ENCODE measurements around the gene ADTRP.

DNA sequence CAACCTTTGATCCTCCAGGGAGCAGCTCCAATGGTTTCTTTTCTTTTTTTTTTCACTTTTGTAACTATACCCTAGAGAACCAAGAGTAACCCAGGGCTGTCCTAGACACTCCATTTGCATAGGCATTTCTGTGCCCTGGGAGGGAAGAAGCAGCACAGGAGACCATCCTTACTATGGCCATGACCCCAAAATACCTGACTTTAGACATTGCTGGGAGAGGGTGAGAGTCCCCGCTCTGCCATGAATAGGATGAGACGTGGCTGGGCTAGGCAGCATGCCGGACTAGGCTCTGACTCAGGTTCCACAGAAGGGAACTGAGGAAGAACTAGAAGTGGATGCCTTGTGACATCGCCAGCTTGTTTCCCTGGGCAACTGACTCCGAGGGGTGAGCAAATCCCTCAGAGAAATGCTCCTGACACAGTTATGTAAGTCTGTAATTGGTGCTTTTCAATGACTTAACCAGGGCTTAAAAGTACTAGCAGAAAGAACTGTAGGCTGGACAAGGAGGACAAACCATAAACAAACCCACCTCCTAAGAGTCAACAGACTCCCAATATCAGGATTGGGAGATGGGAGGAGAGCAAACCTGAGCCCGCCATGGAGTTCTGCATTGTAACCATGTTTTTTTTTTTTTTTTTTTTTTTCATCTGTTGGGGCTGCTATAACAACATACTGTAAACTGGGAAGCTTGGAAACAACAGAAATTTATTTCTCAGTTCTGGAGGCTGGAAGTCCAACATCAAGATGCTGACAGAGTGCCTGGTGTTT, 910 bp upstream of the ADTRP start:
- TF ChIP-seq ZNF687 (IDR thresholded peaks at IDR 0.05) (no peak), CBFB (IDR thresholded peaks at IDR 0.05; ENCODE audit: low read depth) (no peak), SIX5 (IDR thresholded peaks at IDR 0.05; ENCODE audit: low read depth, low read length, severe bottlenecking) (no peak), MXI1 (IDR thresholded peaks at IDR 0.05; ENCODE audit: low read depth, low read length) (no peak), MYC (IDR thresholded peaks at IDR 0.05; ENCODE audit: insufficient read depth, insufficient read length, insufficient replicate concordance, low read length, severe bottlenecking) (no peak), EGR1 (IDR thresholded peaks at IDR 0.05; ENCODE audit: borderline replicate concordance in 1 of 2, low read depth in 2 of 2, low read length in 2 of 2) (no peak), POLR2A (IDR thresholded peaks at IDR 0.05; ENCODE audit: low read depth, low read length) (no peak), ATF3 (IDR thresholded peaks at IDR 0.05; ENCODE audit: borderline replicate concordance, extremely low read depth, low read depth, low read length) (no peak), CHD2 (IDR thresholded peaks at IDR 0.05; ENCODE audit: borderline replicate concordance, low read depth, low read length) (no peak), GATAD2B (conservative IDR thresholded peaks at IDR 0.05; ENCODE audit: low read depth) (no peak)
- TF ChIP-seq, protein P1, sequence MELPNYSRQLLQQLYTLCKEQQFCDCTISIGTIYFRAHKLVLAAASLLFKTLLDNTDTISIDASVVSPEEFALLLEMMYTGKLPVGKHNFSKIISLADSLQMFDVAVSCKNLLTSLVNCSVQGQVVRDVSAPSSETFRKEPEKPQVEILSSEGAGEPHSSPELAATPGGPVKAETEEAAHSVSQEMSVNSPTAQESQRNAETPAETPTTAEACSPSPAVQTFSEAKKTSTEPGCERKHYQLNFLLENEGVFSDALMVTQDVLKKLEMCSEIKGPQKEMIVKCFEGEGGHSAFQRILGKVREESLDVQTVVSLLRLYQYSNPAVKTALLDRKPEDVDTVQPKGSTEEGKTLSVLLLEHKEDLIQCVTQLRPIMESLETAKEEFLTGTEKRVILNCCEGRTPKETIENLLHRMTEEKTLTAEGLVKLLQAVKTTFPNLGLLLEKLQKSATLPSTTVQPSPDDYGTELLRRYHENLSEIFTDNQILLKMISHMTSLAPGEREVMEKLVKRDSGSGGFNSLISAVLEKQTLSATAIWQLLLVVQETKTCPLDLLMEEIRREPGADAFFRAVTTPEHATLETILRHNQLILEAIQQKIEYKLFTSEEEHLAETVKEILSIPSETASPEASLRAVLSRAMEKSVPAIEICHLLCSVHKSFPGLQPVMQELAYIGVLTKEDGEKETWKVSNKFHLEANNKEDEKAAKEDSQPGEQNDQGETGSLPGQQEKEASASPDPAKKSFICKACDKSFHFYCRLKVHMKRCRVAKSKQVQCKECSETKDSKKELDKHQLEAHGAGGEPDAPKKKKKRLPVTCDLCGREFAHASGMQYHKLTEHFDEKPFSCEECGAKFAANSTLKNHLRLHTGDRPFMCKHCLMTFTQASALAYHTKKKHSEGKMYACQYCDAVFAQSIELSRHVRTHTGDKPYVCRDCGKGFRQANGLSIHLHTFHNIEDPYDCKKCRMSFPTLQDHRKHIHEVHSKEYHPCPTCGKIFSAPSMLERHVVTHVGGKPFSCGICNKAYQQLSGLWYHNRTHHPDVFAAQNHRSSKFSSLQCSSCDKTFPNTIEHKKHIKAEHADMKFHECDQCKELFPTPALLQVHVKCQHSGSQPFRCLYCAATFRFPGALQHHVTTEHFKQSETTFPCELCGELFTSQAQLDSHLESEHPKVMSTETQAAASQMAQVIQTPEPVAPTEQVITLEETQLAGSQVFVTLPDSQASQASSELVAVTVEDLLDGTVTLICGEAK (IDR thresholded peaks at IDR 0.05; ENCODE audit: borderline replicate concordance): no peak
- TF ChIP-seq, protein P2, sequence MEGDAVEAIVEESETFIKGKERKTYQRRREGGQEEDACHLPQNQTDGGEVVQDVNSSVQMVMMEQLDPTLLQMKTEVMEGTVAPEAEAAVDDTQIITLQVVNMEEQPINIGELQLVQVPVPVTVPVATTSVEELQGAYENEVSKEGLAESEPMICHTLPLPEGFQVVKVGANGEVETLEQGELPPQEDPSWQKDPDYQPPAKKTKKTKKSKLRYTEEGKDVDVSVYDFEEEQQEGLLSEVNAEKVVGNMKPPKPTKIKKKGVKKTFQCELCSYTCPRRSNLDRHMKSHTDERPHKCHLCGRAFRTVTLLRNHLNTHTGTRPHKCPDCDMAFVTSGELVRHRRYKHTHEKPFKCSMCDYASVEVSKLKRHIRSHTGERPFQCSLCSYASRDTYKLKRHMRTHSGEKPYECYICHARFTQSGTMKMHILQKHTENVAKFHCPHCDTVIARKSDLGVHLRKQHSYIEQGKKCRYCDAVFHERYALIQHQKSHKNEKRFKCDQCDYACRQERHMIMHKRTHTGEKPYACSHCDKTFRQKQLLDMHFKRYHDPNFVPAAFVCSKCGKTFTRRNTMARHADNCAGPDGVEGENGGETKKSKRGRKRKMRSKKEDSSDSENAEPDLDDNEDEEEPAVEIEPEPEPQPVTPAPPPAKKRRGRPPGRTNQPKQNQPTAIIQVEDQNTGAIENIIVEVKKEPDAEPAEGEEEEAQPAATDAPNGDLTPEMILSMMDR (IDR thresholded peaks at IDR 0.05 in 2 of 3, conservative IDR thresholded peaks at IDR 0.05 in 1 of 3; ENCODE audit: control insufficient read depth in 2 of 3, extremely low read depth in 1 of 3, insufficient read depth in 1 of 3, low read depth in 3 of 3, low read length in 3 of 3): no peak
